ENCODE data around the gene PIK3AP1. TPM values are rescaled to one million over a fixed set of nuclear protein-coding genes. Genes with fewer than 3 reads are reported as not detected.

The PIK3AP1 gene
- total and polyA plus RNA-seq, 2 of the 4 experiments (the other 2 are of a cell fraction), result under 0.01 to 0.14 TPM

DNA sequence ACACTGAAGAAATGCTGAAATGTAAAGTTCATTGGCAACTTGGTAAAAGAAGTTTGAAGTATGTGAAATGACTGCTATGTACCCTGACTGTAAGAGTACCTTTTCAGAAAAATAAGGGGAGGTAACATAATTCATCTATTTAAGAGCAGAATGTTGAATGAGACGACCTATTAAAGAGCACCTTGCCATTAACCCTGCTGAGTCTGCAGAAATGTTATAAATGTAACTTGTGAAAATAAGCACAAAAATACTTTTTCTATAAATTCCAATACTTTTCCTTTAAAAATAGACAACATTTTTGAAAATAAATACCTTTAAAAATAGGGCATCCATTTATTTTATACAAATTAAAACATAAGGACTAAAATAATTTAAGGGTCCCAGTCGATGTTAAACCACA, 141.2 kb downstream of the PIK3AP1 start:
- peaks cover 0 to 39% of the 10 kb centered on the region in 2 experiments; a peak in 2 of 4 replicates for H3K79me1 ChIP-seq (ENCODE audit: low read depth in 1 of 2, low read length in 2 of 2)
- CTCF ChIA-PET, result interaction anchor here (0.9 kb wide), 1 partner anchor 1105 kb away, joined by 3 read pairs; no protein-coding TSS in a partner anchor
- peaks cover 5% of the 10 kb centered on the region for H3K36me3 ChIP-seq (ENCODE audit: control insufficient read depth, insufficient read depth, low read length)
- H2BK20ac ChIP-seq (ENCODE audit: low read depth, low read length), result no peak overlapping the region
- peaks cover 90% of the 10 kb centered on the region for H4K20me1 ChIP-seq (ENCODE audit: insufficient read depth, low read length)
- peaks cover 9% of the 10 kb centered on the region for H3K9me1 ChIP-seq (ENCODE audit: insufficient read depth, low read length)
- no peak overlapping the region for H2AK5ac ChIP-seq (ENCODE audit: low read depth, low read length)
- no peak for TF ChIP-seq NFE2L2 (IDR thresholded peaks at IDR 0.05; ENCODE audit: low read depth, low read length)
- TF ChIP-seq SMC3 (IDR thresholded peaks at IDR 0.05; ENCODE audit: low read depth, low read length), result no peak
- no peak for TF ChIP-seq POLR2A (IDR thresholded peaks at IDR 0.05; ENCODE audit: low read depth, low read length)
- no peak for TF ChIP-seq FOS (IDR thresholded peaks at IDR 0.05; ENCODE audit: low read depth, low read length)
- peak; percentile 43 for TF ChIP-seq MAFK (IDR thresholded peaks at IDR 0.05; ENCODE audit: low read depth, low read length)
- no peak overlapping the region for H4K5ac ChIP-seq (ENCODE audit: low read depth, low read length)
- no peak overlapping the region for H3K27ac ChIP-seq (ENCODE audit: insufficient read depth, low read length)
- no peak overlapping the region for H3K4me3 ChIP-seq (ENCODE audit: insufficient read depth, low read depth, low read length)
- no peak overlapping the region for H2BK120ac ChIP-seq (ENCODE audit: low read depth, low read length)
- H3K4ac ChIP-seq (ENCODE audit: low read depth, low read length), result no peak overlapping the region
- peaks cover 5% of the 10 kb centered on the region; the same call in 1 of the 2 replicates for H3K4me1 ChIP-seq (ENCODE audit: control insufficient read depth, insufficient read depth, low read length)
- WGBS, 2 experiments (ENCODE audit: extremely low coverage in 2 of 2, insufficient read length in 1 of 2), result no CpG with 5 or more reads among the region's 2 CpGs
- no peak overlapping the region for H2AK9ac ChIP-seq (replicated peaks; ENCODE audit: low read depth, low read length, poor library complexity)
- no peak overlapping the region for H3K56ac ChIP-seq (ENCODE audit: extremely low read depth, insufficient read depth, low read length)
- no peak overlapping the region for H3K4me2 ChIP-seq (ENCODE audit: low read depth, low read length)
- DNase-seq (no peak), ATAC-seq (ENCODE audit: low read depth) (no peak)
- H4K8ac ChIP-seq (ENCODE audit: low read depth in 2 of 2, low read length in 2 of 2), result no peak overlapping the region
- H3K9me3 ChIP-seq (ENCODE audit: control insufficient read depth, insufficient read depth, low read length), result no peaks in the 10 kb centered on the region
- no peak overlapping the region for H3K18ac ChIP-seq (ENCODE audit: low read depth, low read length)
- BruUV-seq (replicated peaks), result no TSS peak
- no peak overlapping the region for H2AFZ ChIP-seq (replicated peaks; ENCODE audit: low read length, poor library complexity)
- no peak overlapping the region for H3K9ac ChIP-seq (ENCODE audit: low read depth, low read length)
- no peak overlapping the region for H3K23ac ChIP-seq (ENCODE audit: low read depth, low read length)
- dilution Hi-C loops (cut with HindIII; ENCODE audit: low sequenced_read_pairs, unreplicated experiment), result no loop called here
- intact Hi-C loops (cut with micrococcal nuclease), result no loop called here
- no peak overlapping the region for H3K14ac ChIP-seq (replicated peaks; ENCODE audit: low read depth, low read length)
- H4K91ac ChIP-seq (ENCODE audit: insufficient read depth, low read depth, low read length), result no peak overlapping the region
- H3K27me3 ChIP-seq (ENCODE audit: control insufficient read depth, insufficient read depth, low read length), result no peaks in the 10 kb centered on the region
- in situ Hi-C loops (cut with MboI; ENCODE audit: low sequenced_read_pairs), result no loop called here
- POLR2A ChIA-PET (ENCODE audit: unreplicated experiment), result no interaction called here
- H2BK5ac ChIP-seq (ENCODE audit: low read depth, low read length, poor library complexity, severe bottlenecking), result no peak overlapping the region
- H2BK15ac ChIP-seq (ENCODE audit: low read depth, low read length), result no peak overlapping the region
